Breast epithelium (tissue), 4 donors: ENCODE data around the gene ACKR4. TPM values are rescaled to one million over a fixed set of nuclear protein-coding genes. Genes with fewer than 3 reads are reported as not detected.

ENCODE experiments used
- DNase-seq, 2 donors: peaks; one replicate each; pipeline ENCODE4 v3.0.0-alpha.2; 2019; ENCODE audit warnings: low spot score in 2 of 2
- H3K27ac ChIP-seq, 2 donors: fragments of 200-600 bp; sonication (generic) in 1 of 2; one replicate each; pipeline ENCODE4 v1.5.1; 2016 to 2019; ENCODE audit warnings: mild to moderate bottlenecking in 1 of 2
- H3K27me3 ChIP-seq, 2 donors: fragments of 200-600 bp; sonication (generic) in 1 of 2; one replicate each; pipeline versions ENCODE4 v1.5.1 to v1.6.0; 2017 to 2019; ENCODE audit warnings: control low read depth in 1 of 2, mild to moderate bottlenecking in 1 of 2
- H3K36me3 ChIP-seq: fragments of 200-600 bp; one replicate; pipeline ENCODE4 v1.5.1; 2019
- H3K4me1 ChIP-seq, 2 donors: fragments of 200-600 bp; sonication (generic); one replicate each; pipeline ENCODE4 v1.5.1; 2016 to 2019; ENCODE audit warnings: control low read depth in 1 of 2
- H3K4me3 ChIP-seq, 3 donors: fragments of 200-600 bp; sonication (generic); 1 replicate in 2 of 3; 2 replicates in 1 of 3; pipeline ENCODE4 v1.5.1; 2016 to 2019; ENCODE audit warnings: mild to moderate bottlenecking in 3 of 3, moderate library complexity in 2 of 3
- H3K9me3 ChIP-seq, 2 donors: fragments of 200-600 bp; sonication (generic) in 1 of 2; one replicate each; pipeline ENCODE4 v1.5.1; 2016 to 2019; ENCODE audit warnings: control low read depth in 1 of 2
- CTCF ChIP-seq, 3 donors: fragments of 450-650 bp; IDR thresholded peaks; one replicate each; pipeline ENCODE4 v1.5.1; 2016 to 2017; ENCODE audit warnings: antibody characterized with exemption in 3 of 3, mild to moderate bottlenecking in 3 of 3, moderate library complexity in 3 of 3
- POLR2A ChIP-seq: fragments of 450-650 bp; IDR thresholded peaks from one replicate; pipeline ENCODE4 v1.6.1; 2016; ENCODE audit warnings: antibody characterized with exemption, mild to moderate bottlenecking, moderate library complexity
- POLR2AphosphoS5 ChIP-seq, 3 donors: sonication (generic); formaldehyde crosslinking; IDR thresholded peaks; one replicate each; pipeline ENCODE4 v1.6.1; 2017; ENCODE audit warnings: antibody characterized with exemption in 3 of 3
- intact Hi-C: fragments of 100-400 bp; cut with DNase I; formaldehyde crosslinking; loops from one replicate; pipeline ENCODE4 v1.15.1; 2023; ENCODE audit warnings: low total_unique reads
- total RNA-seq, 3 donors: library from RNA; depleted of rRNA; stranded (reverse); fragments of >200 nt; gene quantifications; one replicate each; pipeline ENCODE4 v1.1.0, GENCODE V29; 2016

The ACKR4 gene
- total RNA-seq, 3 donors from 2014 or later: 1.1 to 2.5 (median 1.6) TPM

- peaks cover 4 to 6% of the 10 kb centered on the region in 2 donors for H3K9me3 ChIP-seq
- no peak for DNase-seq
- H3K27me3 ChIP-seq: no peaks in the 10 kb centered on the region
- H3K27ac ChIP-seq: no peak overlapping the region
- intact Hi-C loops: no loop called here
- TF ChIP-seq POLR2AphosphoS5 (IDR thresholded peaks at IDR 0.05): no peak
- no peak overlapping the region for H3K4me3 ChIP-seq
- no peaks in the 10 kb centered on the region for H3K36me3 ChIP-seq
- no peaks in the 10 kb centered on the region for H3K4me1 ChIP-seq
These were observed 18.8 kb downstream of the ACKR4 start for GRCh38 chr3:132615881-132616280.

GRCh38 chr3:132616780-132617179 is 19.7 kb downstream of the ACKR4 start:
- intact Hi-C loops: no loop called here
- no peak for TF ChIP-seq POLR2AphosphoS5 (IDR thresholded peaks at IDR 0.05)
- no peak for TF ChIP-seq CTCF (IDR thresholded peaks at IDR 0.05)
- H3K27me3 ChIP-seq: no peaks in the 10 kb centered on the region
- no peak overlapping the region for H3K4me3 ChIP-seq
- H3K36me3 ChIP-seq: no peaks in the 10 kb centered on the region
- peaks cover 6% of the 10 kb centered on the region in 2 donors for H3K9me3 ChIP-seq
- no peaks in the 10 kb centered on the region for H3K4me1 ChIP-seq
- H3K27ac ChIP-seq: no peak overlapping the region
- DNase-seq: no peak

GRCh38 chr3:132622148-132622547 is 25.1 kb downstream of the ACKR4 start:
- Histone ChIP-seq H3K4me3 (no peak overlapping the region), H3K4me1 (no peaks in the 10 kb centered on the region), H3K36me3 (no peaks in the 10 kb centered on the region), H3K27ac (no peak overlapping the region), H3K9me3 (peaks cover 0 to 6% of the 10 kb centered on the region in 2 donors), H3K27me3 (no peaks in the 10 kb centered on the region)
- intact Hi-C loops: no loop called here
- DNase-seq: no peak
- TF ChIP-seq POLR2A (no peak), CTCF (IDR thresholded peaks at IDR 0.05) (no peak), POLR2AphosphoS5 (IDR thresholded peaks at IDR 0.05) (no peak)

- Histone ChIP-seq H3K9me3 (peaks cover 0 to 6% of the 10 kb centered on the region in 2 donors), H3K27ac (no peak overlapping the region), H3K27me3 (no peaks in the 10 kb centered on the region), H3K4me3 (no peak overlapping the region), H3K4me1 (no peaks in the 10 kb centered on the region), H3K36me3 (no peaks in the 10 kb centered on the region)
- TF ChIP-seq POLR2AphosphoS5 (IDR thresholded peaks at IDR 0.05): no peak
- TF ChIP-seq CTCF (IDR thresholded peaks at IDR 0.05): no peak
- TF ChIP-seq POLR2A: no peak
- intact Hi-C loops: no loop called here
- no peak for DNase-seq
These were observed 25.7 kb downstream of the ACKR4 start for GRCh38 chr3:132622761-132623160.

- H3K36me3 ChIP-seq: no peaks in the 10 kb centered on the region
- no peaks in the 10 kb centered on the region for H3K4me1 ChIP-seq
- TF ChIP-seq POLR2A (no peak), CTCF (IDR thresholded peaks at IDR 0.05) (no peak), POLR2AphosphoS5 (IDR thresholded peaks at IDR 0.05) (no peak)
- H3K9me3 ChIP-seq: peaks cover 0 to 6% of the 10 kb centered on the region in 2 donors
- no peak overlapping the region for H3K4me3 ChIP-seq
- H3K27me3 ChIP-seq: no peaks in the 10 kb centered on the region
- no peak for DNase-seq
- no peak overlapping the region for H3K27ac ChIP-seq
- intact Hi-C loops: no loop called here
These were observed 26.6 kb downstream of the ACKR4 start for GRCh38 chr3:132623646-132624045.

GRCh38 chr3:132624790-132625189 is 27.7 kb downstream of the ACKR4 start:
- no peak for DNase-seq
- Histone ChIP-seq H3K4me1 (no peaks in the 10 kb centered on the region), H3K4me3 (no peak overlapping the region), H3K27ac (no peak overlapping the region), H3K27me3 (no peaks in the 10 kb centered on the region), H3K9me3 (peaks cover 0 to 6% of the 10 kb centered on the region in 2 donors), H3K36me3 (no peaks in the 10 kb centered on the region)
- TF ChIP-seq POLR2A (no peak), POLR2AphosphoS5 (IDR thresholded peaks at IDR 0.05) (no peak)
- intact Hi-C loops: no loop called here
